Stomach (tissue), 4 donors: ENCODE data around the gene TBCEL.

Source experiments
- EP300 ChIP-seq: sonication (generic); formaldehyde crosslinking; IDR thresholded peaks from one replicate; pipeline ENCODE4 v1.6.1; 2017; ENCODE audit warnings: antibody characterized with exemption
- POLR2A ChIP-seq, 4 donors: fragments of 450-650 bp; IDR thresholded peaks; one replicate each; pipeline ENCODE4 v1.6.1; 2016; ENCODE audit warnings: antibody characterized with exemption in 4 of 4, control low read depth in 2 of 4, mild to moderate bottlenecking in 1 of 4, moderate library complexity in 1 of 4
- TF ChIP-seq, protein P1 (sequence below), 7 experiments: fragments of 450-650 bp in 4 of 7; fragments of 200-600 bp in 3 of 7; sonication (generic) in 3 of 7; IDR thresholded peaks; one replicate each; pipeline ENCODE4 v1.5.1; 2016 to 2019; ENCODE audit warnings: antibody characterized with exemption in 7 of 7, control low read depth in 2 of 7, mild to moderate bottlenecking in 1 of 7

DNA sequence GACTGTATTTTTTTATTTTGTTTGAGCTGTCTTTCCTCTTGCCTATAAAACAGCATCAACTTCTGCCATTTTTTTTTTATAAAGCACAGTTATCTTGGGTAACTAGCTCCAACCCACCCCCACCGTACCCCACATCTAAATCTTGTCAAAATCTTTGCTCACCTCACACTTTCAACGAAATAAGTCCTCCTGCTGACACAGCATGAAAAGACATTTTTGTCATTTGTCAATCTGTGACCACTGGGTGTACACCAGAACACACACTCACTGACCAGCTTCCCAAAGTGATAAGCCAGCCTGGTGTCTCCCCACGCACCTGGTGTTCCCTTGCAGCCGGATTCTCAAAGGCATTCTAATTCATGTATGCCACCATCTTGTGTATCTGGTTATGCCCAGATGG, 75.5 kb downstream of the TBCEL start:
- TF ChIP-seq, protein P1, sequence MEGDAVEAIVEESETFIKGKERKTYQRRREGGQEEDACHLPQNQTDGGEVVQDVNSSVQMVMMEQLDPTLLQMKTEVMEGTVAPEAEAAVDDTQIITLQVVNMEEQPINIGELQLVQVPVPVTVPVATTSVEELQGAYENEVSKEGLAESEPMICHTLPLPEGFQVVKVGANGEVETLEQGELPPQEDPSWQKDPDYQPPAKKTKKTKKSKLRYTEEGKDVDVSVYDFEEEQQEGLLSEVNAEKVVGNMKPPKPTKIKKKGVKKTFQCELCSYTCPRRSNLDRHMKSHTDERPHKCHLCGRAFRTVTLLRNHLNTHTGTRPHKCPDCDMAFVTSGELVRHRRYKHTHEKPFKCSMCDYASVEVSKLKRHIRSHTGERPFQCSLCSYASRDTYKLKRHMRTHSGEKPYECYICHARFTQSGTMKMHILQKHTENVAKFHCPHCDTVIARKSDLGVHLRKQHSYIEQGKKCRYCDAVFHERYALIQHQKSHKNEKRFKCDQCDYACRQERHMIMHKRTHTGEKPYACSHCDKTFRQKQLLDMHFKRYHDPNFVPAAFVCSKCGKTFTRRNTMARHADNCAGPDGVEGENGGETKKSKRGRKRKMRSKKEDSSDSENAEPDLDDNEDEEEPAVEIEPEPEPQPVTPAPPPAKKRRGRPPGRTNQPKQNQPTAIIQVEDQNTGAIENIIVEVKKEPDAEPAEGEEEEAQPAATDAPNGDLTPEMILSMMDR (IDR thresholded peaks at IDR 0.05) = no peak
- TF ChIP-seq EP300 (no peak), POLR2A (IDR thresholded peaks at IDR 0.05) (no peak)
